ENCODE measurements around the gene LPIN2.
A peak's percentile ranks its signal among the peaks of the same experiment; 100 is the strongest.

GRCh38 chr18:3013024-3013804 lies at the start of gene LPIN2:
- TF ChIP-seq, protein P1, sequence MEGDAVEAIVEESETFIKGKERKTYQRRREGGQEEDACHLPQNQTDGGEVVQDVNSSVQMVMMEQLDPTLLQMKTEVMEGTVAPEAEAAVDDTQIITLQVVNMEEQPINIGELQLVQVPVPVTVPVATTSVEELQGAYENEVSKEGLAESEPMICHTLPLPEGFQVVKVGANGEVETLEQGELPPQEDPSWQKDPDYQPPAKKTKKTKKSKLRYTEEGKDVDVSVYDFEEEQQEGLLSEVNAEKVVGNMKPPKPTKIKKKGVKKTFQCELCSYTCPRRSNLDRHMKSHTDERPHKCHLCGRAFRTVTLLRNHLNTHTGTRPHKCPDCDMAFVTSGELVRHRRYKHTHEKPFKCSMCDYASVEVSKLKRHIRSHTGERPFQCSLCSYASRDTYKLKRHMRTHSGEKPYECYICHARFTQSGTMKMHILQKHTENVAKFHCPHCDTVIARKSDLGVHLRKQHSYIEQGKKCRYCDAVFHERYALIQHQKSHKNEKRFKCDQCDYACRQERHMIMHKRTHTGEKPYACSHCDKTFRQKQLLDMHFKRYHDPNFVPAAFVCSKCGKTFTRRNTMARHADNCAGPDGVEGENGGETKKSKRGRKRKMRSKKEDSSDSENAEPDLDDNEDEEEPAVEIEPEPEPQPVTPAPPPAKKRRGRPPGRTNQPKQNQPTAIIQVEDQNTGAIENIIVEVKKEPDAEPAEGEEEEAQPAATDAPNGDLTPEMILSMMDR (IDR thresholded peaks at IDR 0.05 in 4 of 5, conservative IDR thresholded peaks at IDR 0.05 in 1 of 5) = peak in 1 of 5 experiments; percentile 9
- peak; percentile 69 to 81 for TF ChIP-seq POLR2A (IDR thresholded peaks at IDR 0.05)

Measured in gastrocnemius medialis (tissue), 4 donors.